A673 (cell line): ENCODE measurements around the gene GPRC5C.

Experiments
- CTCF ChIP-seq: fragments of 300-800, 200-600 bp; sonication (generic); conservative IDR thresholded peaks from 2 replicates; pipeline ENCODE4 v1.5.1; 2017; ENCODE audit warnings: low read depth, mild to moderate bottlenecking, antibody characterized with exemption, low read length, moderate library complexity, mixed read lengths
- EZH2 ChIP-seq: fragments of 200-600 bp; sonication (generic); IDR thresholded peaks from 2 replicates; pipeline ENCODE4 v1.6.1; 2017; ENCODE audit warnings: borderline replicate concordance, low read depth, mild to moderate bottlenecking, mixed read lengths, antibody characterized with exemption, low read length; ENCODE audit not compliant: poor library complexity, severe bottlenecking

GRCh38 chr17:74478420-74479100 is 46.7 kb downstream of the GPRC5C start:
- no peak for TF ChIP-seq CTCF
- no peak for TF ChIP-seq EZH2
